Measurements from ENCODE around the gene TEK. TPM values are rescaled to one million over a fixed set of nuclear protein-coding genes. Genes with fewer than 3 reads are reported as not detected.

TEK gene
- total RNA-seq, 2 donors from 2014 or later: 4.6 to 4.9 TPM

GRCh38 chr9:27202056-27202455, 93.0 kb downstream of the TEK start:
- no peak overlapping the region for H3K4me3 ChIP-seq
- no peak overlapping the region for H3K27ac ChIP-seq
- ATAC-seq (no peak), DNase-seq (no peak)
- H3K36me3 ChIP-seq (replicated peaks in 1 of 2; ENCODE audit: insufficient read depth in 1 of 2, low read depth in 2 of 2): no peaks in the 10 kb centered on the region
- H3K9me3 ChIP-seq: no peaks in the 10 kb centered on the region
- intact Hi-C loops (cut with DNase I): no loop called here
- H3K27me3 ChIP-seq: no peaks in the 10 kb centered on the region
- no peaks in the 10 kb centered on the region for H3K4me1 ChIP-seq
- 84 to 88% methylated on average over 2 of the region's 2 CpGs for WGBS, 2 donors
- no peak for TF ChIP-seq CTCF (IDR thresholded peaks at IDR 0.05)
- no peak for TF ChIP-seq POLR2A (IDR thresholded peaks at IDR 0.05)

- WGBS, 2 donors: 56 to 67% methylated on average over 3 of the region's 3 CpGs
- Histone ChIP-seq H3K27ac (no peak overlapping the region), H3K4me1 (no peaks in the 10 kb centered on the region), H3K4me3 (no peak overlapping the region), H3K36me3 (replicated peaks in 1 of 2; ENCODE audit: insufficient read depth in 1 of 2, low read depth in 2 of 2) (no peaks in the 10 kb centered on the region), H3K27me3 (no peaks in the 10 kb centered on the region), H3K9me3 (no peaks in the 10 kb centered on the region)
- intact Hi-C loops (cut with DNase I): no loop called here
- DNase-seq (no peak), ATAC-seq (no peak)
- no peak for TF ChIP-seq CTCF (IDR thresholded peaks at IDR 0.05)
- no peak for TF ChIP-seq POLR2A (IDR thresholded peaks at IDR 0.05)
Observed at GRCh38 chr9:27203783-27204182, 94.8 kb downstream of the TEK start.

- Histone ChIP-seq H3K4me1 (no peaks in the 10 kb centered on the region), H3K27ac (no peak overlapping the region), H3K27me3 (no peaks in the 10 kb centered on the region), H3K36me3 (replicated peaks in 1 of 2; ENCODE audit: insufficient read depth in 1 of 2, low read depth in 2 of 2) (no peaks in the 10 kb centered on the region), H3K9me3 (no peaks in the 10 kb centered on the region), H3K4me3 (no peak overlapping the region)
- TF ChIP-seq CTCF (IDR thresholded peaks at IDR 0.05) (no peak), POLR2A (IDR thresholded peaks at IDR 0.05) (no peak)
- DNase-seq: no peak
- intact Hi-C loops (cut with DNase I): no loop called here
- ATAC-seq: no peak
- 63 to 85% methylated on average over 4 of the region's 4 CpGs for WGBS, 2 donors
Observed at GRCh38 chr9:27204578-27204977, 95.6 kb downstream of the TEK start.

GRCh38 chr9:27205198-27205597, 96.2 kb downstream of the TEK start:
- H3K9me3 ChIP-seq: no peaks in the 10 kb centered on the region
- 70 to 77% methylated on average over 2 of the region's 2 CpGs for WGBS, 2 donors
- DNase-seq (no peak), ATAC-seq (no peak)
- no peak overlapping the region for H3K27ac ChIP-seq
- H3K4me3 ChIP-seq: no peak overlapping the region
- no peaks in the 10 kb centered on the region for H3K4me1 ChIP-seq
- H3K27me3 ChIP-seq: no peaks in the 10 kb centered on the region
- intact Hi-C loops (cut with DNase I): no loop called here
- TF ChIP-seq CTCF (IDR thresholded peaks at IDR 0.05) (no peak), POLR2A (IDR thresholded peaks at IDR 0.05) (no peak)
- H3K36me3 ChIP-seq (replicated peaks in 1 of 2; ENCODE audit: insufficient read depth in 1 of 2, low read depth in 2 of 2): no peaks in the 10 kb centered on the region

- Histone ChIP-seq H3K4me1 (no peaks in the 10 kb centered on the region), H3K9me3 (no peaks in the 10 kb centered on the region), H3K4me3 (no peak overlapping the region), H3K27me3 (no peaks in the 10 kb centered on the region), H3K27ac (no peak overlapping the region), H3K36me3 (replicated peaks in 1 of 2; ENCODE audit: insufficient read depth in 1 of 2, low read depth in 2 of 2) (no peaks in the 10 kb centered on the region)
- 78 to 79% methylated on average over 7 of the region's 7 CpGs for WGBS, 2 donors
- ATAC-seq (no peak), DNase-seq (no peak)
- no peak for TF ChIP-seq POLR2A (IDR thresholded peaks at IDR 0.05)
- no peak for TF ChIP-seq CTCF (IDR thresholded peaks at IDR 0.05)
- intact Hi-C loops (cut with DNase I): no loop called here
Observed at GRCh38 chr9:27206041-27206440, 97.0 kb downstream of the TEK start.
